Measurements from ENCODE around the gene CHMP2A. TPM values are rescaled to one million over a fixed set of nuclear protein-coding genes. Genes with fewer than 3 reads are reported as not detected.

CHMP2A gene
- total RNA-seq, 1 donor from 2014 or later: 108 TPM

DNA sequence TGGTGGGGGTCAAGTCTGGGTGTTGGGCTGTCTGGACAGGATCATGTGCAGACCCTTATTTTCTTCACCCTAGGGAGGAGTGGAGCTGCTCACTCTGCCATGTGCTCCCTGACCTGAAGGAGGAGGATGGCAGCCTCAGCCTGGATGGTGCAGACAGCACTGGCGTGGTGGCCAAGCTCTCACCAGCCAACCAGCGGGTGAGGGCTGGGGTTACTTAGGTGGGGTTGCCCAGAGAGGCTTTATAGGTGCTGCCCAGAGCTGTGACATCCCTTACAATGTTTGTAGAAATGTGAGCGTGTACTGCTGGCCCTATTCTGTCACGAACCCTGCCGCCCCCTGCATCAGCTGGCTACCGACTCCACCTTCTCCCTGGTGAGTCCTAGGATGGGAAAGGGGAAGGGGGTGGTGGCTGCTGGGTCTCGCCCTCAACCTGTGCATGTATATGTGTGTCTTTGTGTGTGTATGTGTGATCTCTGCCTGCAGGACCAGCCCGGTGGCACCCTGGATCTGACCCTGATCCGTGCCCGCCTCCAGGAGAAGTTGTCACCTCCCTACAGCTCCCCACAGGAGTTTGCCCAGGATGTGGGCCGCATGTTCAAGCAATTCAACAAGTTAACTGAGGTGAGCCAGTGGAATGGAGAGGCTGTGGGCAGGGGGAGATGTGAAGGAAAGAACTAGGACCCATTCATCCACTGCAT, 5.1 kb downstream of the CHMP2A start:
- Mint-ChIP-seq H3K4me1 (ENCODE audit: low read depth, unreplicated experiment) (peaks cover 20% of the 10 kb centered on the region), H3K27ac (ENCODE audit: unreplicated experiment) (peak overlapping the region; percentile 69), H3K36me3 (ENCODE audit: unreplicated experiment) (no peaks in the 10 kb centered on the region), H3K9me3 (ENCODE audit: unreplicated experiment) (peaks cover 30% of the 10 kb centered on the region), H3K27me3 (ENCODE audit: unreplicated experiment) (peaks cover 21% of the 10 kb centered on the region), H3K4me3 (ENCODE audit: unreplicated experiment) (no peak overlapping the region)
- TF ChIP-seq, protein P1, sequence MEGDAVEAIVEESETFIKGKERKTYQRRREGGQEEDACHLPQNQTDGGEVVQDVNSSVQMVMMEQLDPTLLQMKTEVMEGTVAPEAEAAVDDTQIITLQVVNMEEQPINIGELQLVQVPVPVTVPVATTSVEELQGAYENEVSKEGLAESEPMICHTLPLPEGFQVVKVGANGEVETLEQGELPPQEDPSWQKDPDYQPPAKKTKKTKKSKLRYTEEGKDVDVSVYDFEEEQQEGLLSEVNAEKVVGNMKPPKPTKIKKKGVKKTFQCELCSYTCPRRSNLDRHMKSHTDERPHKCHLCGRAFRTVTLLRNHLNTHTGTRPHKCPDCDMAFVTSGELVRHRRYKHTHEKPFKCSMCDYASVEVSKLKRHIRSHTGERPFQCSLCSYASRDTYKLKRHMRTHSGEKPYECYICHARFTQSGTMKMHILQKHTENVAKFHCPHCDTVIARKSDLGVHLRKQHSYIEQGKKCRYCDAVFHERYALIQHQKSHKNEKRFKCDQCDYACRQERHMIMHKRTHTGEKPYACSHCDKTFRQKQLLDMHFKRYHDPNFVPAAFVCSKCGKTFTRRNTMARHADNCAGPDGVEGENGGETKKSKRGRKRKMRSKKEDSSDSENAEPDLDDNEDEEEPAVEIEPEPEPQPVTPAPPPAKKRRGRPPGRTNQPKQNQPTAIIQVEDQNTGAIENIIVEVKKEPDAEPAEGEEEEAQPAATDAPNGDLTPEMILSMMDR (IDR thresholded peaks at IDR 0.05; ENCODE audit: partially characterized antibody, unreplicated experiment): no peak
- no peak for DNase-seq

GRCh38 chr19:58548859-58549663, 5.8 kb downstream of the CHMP2A start:
- H3K36me3 Mint-ChIP-seq (ENCODE audit: unreplicated experiment): no peaks in the 10 kb centered on the region
- TF ChIP-seq, protein P1 (IDR thresholded peaks at IDR 0.05; ENCODE audit: partially characterized antibody, unreplicated experiment): no peak

DNA sequence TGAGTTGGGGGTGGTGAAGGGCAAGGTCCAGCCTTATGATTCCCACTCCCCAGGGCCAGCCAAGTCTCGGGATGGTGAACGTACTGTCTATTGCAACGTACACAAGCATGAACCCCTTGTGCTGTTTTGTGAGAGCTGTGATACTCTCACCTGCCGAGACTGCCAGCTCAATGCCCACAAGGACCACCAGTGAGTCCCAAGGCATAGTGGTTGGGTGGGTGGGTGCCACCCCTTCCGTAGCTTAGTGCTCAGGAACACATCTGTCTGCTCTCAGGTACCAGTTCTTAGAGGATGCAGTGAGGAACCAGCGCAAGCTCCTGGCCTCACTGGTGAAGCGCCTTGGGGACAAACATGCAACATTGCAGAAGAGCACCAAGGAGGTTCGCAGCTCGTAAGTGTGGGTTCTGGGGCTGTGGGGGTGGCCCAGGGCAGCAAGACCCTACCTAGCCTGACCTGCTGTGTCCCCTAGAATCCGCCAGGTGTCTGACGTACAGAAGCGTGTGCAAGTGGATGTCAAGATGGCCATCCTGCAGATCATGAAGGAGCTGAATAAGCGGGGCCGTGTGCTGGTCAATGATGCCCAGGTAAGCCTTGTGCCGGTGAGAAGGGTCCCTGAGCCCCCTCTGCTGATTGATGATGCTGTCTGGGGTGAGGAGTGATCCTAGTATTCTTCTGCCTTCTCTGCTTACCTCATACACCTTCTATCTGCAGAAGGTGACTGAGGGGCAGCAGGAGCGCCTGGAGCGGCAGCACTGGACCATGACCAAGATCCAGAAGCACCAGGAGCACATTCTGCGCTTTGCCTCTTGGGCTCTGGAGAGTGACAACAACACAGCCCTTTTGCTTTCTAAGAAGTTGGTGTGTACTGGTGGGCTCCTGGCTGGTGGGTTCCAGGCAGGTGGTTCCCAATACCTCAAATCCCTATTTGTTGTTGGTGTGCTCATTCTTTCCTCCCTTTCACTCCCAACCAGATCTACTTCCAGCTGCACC, 7.3 kb downstream of the CHMP2A start:
- H3K27ac Mint-ChIP-seq (ENCODE audit: unreplicated experiment): peak overlapping the region; percentile 29
- no peak for DNase-seq

More at GRCh38 chr19:58548859-58549663, 5.8 kb downstream of the CHMP2A start:
- H3K4me3 Mint-ChIP-seq (ENCODE audit: unreplicated experiment): no peak overlapping the region
- H3K27ac Mint-ChIP-seq (ENCODE audit: unreplicated experiment): no peak overlapping the region
- H3K4me1 Mint-ChIP-seq (ENCODE audit: low read depth, unreplicated experiment): peaks cover 15% of the 10 kb centered on the region
- peaks cover 24% of the 10 kb centered on the region for H3K9me3 Mint-ChIP-seq (ENCODE audit: unreplicated experiment)
- H3K27me3 Mint-ChIP-seq (ENCODE audit: unreplicated experiment): peaks cover 22% of the 10 kb centered on the region
- no peak for DNase-seq

DNA sequence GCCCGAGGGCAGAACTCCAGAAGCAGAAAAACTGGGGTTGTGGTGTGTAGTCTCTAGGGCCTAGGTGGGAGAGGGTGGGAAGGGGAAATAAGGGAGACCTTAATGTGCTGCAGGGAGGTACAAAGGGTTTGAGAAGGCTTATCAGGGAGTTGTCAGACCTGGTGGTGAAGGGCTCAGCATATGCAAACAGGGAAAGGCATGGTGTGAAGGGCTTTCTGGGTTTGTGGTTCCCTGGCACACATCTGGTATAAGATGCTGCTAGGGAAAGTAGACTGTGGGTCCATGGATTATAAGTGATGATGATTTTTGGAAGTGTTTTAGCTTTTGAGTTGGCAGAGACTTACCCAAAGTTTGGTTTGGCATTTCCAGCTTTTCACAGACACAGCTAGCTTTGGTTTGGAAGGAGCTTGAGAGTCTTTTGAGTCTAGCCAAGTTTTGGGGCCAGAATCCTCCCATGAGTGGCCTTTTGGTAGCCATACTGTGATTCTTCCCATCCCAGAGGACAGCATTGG, 8.8 kb downstream of the CHMP2A start:
- TF ChIP-seq, protein P1 (IDR thresholded peaks at IDR 0.05; ENCODE audit: partially characterized antibody, unreplicated experiment): no peak
- DNase-seq: no peak
- Mint-ChIP-seq H3K36me3 (ENCODE audit: unreplicated experiment) (no peaks in the 10 kb centered on the region), H3K27me3 (ENCODE audit: unreplicated experiment) (peaks cover 18% of the 10 kb centered on the region), H3K27ac (ENCODE audit: unreplicated experiment) (peak overlapping the region; percentile 94), H3K9me3 (ENCODE audit: unreplicated experiment) (peaks cover 23% of the 10 kb centered on the region), H3K4me1 (ENCODE audit: low read depth, unreplicated experiment) (peaks cover 10% of the 10 kb centered on the region), H3K4me3 (ENCODE audit: unreplicated experiment) (peak overlapping the region; percentile 97)

More for the DNA sequence above, 7.3 kb downstream of the CHMP2A start:
- Mint-ChIP-seq H3K36me3 (ENCODE audit: unreplicated experiment) (no peaks in the 10 kb centered on the region), H3K4me3 (ENCODE audit: unreplicated experiment) (no peak overlapping the region), H3K4me1 (ENCODE audit: low read depth, unreplicated experiment) (peaks cover 10% of the 10 kb centered on the region), H3K27me3 (ENCODE audit: unreplicated experiment) (peaks cover 23% of the 10 kb centered on the region), H3K9me3 (ENCODE audit: unreplicated experiment) (peaks cover 23% of the 10 kb centered on the region)
- TF ChIP-seq, protein P1 (IDR thresholded peaks at IDR 0.05; ENCODE audit: partially characterized antibody, unreplicated experiment): no peak

Measured in glutamatergic neuron (in vitro differentiated cells).